T follicular helper cell (primary cell): ENCODE results near the gene DOK7.
A peak's percentile ranks its signal among the peaks of the same experiment; 100 is the strongest.
"Not testable (repeated sequence)": the region's sequence is repeated elsewhere in the genome, so short reads cannot be mapped to it uniquely, and the experiment has no call there.

Experiments
- DNase-seq: peaks from one replicate; pipeline ENCODE4 v3.0.0-alpha.2; 2020; ENCODE audit warnings: low read depth

DOK7 gene

DNA sequence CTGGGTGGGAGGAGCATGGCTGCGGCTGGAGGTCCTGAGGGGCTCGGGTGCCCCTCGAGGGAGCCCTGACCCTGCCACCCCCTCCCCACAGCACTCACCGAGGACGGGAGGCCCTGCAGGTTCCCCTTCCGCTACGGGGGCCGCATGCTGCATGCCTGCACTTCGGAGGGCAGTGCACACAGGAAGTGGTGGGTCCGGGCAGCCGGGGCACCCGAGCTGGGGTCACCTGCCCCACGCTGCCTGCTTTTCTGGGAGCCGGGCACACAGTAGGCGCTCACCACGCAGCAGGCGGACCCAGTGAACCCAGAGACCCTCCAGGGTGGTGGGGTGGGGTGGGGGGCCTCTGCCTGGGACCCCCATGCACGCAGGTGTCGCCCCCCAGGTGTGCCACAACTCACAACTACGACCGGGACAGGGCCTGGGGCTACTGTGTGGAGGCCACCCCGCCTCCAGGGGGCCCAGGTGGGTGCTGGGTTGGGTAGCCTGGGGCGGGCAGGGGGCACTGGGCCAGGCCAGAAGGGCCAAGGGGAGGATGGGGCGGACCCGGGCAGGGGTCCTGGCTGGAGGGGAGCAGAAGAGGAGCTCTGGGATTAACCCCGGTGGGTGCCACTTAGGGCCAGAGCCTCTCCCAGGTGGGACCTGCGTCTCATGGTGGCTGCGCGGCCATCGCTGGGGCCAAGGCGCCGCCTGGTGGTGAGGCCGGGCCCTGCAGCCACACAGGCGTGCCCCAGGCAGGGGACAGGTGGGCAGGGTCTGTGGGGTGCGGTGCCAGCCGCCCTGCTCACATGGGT is 20.0 kb upstream of the DOK7 start:
- peak; percentile 42 for DNase-seq

DNA sequence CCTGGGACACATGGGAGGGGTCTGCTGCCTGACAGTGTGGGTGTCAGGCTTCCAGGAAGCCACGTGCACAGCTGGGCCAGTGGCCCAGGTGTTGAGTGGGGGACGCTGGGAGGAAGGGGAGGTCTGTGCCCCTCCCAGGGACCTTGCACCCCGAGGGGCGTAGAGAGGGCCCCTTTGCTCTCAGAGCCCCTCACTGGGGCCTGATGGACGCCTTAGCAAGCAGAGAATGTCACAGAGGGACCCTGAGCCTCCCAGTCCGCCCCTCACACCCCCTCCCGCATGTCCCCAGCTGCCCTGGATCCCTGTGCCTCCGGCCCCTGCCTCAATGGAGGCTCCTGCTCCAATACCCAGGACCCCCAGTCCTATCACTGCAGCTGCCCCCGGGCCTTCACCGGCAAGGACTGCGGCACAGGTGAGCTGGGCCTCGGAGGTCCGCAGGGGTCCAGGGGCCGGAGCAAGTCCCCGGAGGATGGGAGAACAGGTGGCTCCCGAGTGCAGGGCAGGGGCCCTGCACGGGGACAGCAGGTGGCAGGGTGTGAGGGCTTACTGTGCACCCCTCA is 19.3 kb upstream of the DOK7 start:
- DNase-seq: no peak

DNA sequence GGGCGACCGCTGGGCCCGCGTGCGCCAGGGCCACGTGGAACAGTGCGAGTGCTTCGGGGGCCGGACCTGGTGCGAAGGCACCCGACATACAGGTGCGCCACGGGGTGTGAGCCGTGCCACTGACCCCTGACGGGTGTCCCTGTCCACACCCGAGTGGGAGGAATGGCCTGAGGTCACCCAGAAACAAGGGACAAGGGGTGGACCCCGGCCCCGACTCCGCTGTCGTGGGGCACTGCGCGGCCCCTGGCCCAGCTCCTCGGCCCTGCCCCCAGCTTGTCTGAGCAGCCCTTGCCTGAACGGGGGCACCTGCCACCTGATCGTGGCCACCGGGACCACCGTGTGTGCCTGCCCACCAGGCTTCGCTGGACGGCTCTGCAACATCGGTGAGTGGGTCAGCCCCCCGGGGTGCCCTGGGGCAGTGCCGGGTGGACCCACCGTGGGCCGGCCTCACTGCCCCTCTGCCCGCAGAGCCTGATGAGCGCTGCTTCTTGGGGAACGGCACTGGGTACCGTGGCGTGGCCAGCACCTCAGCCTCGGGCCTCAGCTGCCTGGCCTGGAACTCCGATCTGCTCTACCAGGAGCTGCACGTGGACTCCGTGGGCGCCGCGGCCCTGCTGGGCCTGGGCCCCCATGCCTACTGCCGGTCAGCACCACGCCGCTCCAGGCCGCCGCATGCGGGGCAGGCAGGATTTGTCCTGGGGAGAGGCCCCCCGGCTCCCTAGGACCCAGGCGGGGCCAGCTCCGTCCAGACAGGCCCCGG is 18.6 kb upstream of the DOK7 start:
- no peak for DNase-seq

DNA sequence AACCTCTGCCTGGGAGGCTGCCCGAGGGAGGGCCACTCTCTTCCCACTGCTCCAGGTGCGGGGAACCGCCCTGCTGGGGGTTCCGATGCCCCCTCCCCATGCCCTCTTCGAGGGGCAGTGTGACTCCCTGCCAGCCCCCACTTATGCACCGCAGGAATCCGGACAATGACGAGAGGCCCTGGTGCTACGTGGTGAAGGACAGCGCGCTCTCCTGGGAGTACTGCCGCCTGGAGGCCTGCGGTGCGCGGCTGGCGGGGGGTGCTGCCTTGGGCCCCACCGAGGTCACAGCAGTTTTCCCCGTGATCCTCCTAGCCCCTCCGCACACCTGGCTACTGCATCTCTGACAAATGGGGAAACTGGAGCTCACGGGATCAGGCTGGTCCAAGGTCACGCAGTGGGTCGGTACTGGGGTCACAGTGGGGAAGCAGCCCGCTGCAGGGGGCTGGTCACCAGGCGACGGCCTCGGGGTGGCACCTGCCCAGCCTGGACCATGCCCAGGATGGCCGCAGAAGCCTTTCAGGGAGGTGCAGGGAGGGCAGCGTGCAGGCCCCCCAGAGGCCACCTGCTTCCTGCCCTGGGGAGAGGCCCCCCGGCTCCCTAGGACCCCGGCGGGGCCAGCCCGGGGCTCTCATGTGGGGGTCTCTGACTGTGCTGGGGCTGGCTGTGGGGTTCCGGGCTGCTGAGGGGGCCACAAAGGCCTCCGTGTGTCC is 17.8 kb upstream of the DOK7 start:
- no peak for DNase-seq

DNA sequence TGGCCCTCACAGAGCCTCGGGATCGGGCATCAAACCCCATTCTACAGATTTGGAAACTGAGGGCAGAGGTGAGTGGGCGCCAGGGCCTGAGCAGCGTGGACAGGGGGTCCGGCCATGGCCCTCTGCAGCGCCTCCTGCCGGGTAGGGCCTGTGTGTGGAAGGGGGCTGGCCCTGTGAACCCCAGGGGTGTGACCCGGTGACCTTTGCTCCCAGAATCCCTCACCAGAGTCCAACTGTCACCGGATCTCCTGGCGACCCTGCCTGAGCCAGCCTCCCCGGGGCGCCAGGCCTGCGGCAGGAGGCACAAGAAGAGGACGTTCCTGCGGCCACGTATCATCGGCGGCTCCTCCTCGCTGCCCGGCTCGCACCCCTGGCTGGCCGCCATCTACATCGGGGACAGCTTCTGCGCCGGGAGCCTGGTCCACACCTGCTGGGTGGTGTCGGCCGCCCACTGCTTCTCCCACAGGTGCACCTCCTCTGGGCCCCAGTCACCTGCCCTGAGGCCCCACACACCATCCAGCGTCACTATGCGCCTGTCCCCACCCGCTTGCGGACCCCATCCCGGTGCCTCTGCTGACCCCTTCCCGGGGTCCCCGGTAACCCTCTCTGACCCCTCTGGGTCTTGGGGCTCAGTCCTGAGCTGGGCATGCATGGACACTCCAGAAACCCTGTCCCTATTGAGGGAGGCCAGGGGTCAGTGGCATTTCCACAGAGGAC is 17.1 kb upstream of the DOK7 start:
- DNase-seq: no peak

DNA sequence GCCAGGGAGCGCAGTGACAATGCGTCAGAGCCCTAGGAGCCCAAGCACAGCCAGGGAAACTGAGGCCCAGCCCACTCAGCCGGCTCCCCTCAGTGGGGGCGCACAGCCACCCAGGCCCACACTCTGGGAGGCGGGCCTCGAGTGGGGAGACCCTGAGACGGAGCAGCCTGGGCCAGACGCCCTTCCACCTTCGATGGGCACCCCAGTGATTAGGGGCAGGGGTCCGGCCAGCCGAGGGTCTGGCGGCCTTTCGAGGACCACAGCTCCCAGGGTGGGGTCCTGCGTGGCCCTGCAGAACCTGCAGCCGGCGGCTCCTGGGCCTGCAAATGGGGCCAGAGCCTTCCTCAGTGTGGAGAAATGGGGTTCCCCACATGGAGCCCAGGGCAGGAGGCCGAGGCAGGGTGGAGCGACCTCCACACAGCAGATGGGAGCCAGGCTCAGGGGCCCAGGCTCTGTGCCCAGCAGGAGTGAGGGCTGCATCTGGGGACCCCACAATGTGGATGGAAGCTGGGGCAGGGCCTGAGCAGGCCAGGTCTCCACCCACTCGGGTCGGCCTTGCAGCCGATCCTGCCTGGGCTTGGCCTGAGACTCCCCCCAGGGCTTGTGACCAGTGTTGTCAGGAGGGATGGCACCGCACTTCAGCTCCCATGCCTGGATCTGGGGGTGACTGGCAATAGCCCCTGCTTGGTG is 16.3 kb upstream of the DOK7 start:
- DNase-seq: no peak

DNA sequence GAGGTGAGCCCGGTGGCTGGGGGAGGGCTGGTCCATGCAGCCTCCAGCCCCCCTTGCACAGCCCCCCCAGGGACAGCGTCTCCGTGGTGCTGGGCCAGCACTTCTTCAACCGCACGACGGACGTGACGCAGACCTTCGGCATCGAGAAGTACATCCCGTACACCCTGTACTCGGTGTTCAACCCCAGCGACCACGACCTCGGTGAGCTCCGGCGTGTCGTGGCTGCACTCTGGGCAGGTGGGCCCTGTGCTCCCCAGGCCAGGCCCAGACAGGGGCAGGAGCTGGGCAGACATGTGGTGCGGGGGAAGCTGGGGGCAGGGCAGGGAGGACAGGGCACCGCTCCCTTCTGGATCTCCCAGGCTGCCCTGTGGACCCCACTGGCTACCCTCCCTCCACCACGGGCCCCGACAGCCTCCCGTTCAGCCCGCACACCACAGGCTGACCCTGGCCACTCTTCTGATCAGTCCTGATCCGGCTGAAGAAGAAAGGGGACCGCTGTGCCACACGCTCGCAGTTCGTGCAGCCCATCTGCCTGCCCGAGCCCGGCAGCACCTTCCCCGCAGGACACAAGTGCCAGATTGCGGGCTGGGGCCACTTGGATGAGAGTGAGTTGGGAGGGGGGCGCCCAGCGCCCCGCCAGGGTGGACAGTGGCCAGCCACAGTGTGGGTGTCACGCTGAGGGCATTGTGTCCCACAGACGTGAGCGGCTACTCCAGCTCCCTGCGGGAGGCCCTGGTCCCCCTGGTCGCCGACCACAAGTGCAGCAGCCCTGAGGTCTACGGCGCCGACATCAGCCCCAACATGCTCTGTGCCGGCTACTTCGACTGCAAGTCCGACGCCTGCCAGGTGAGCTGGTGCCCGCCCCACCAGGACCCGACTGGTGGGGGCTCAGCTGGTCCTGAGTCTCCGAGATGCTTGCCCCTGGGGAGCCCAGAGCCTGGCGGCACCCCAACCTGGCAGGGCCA is 15.4 kb upstream of the DOK7 start:
- no peak for DNase-seq

DNA sequence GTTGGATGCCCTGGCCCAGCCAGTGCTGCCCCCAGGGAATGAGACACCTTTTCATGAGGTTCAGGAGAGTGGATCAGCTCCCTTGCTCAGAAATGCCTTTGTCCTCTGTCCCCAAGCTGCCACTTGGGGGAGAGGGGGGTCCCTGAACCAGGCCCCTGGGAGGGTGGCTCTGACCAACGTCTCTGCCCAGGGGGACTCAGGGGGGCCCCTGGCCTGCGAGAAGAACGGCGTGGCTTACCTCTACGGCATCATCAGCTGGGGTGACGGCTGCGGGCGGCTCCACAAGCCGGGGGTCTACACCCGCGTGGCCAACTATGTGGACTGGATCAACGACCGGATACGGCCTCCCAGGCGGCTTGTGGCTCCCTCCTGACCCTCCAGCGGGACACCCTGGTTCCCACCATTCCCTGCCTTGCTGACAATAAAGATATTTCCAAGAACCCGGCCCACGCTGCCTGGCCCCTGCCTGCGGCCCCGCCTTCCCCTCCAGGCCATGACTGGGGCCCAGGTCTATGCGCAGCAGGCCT is 14.0 kb upstream of the DOK7 start:
- no peak for DNase-seq

DNA sequence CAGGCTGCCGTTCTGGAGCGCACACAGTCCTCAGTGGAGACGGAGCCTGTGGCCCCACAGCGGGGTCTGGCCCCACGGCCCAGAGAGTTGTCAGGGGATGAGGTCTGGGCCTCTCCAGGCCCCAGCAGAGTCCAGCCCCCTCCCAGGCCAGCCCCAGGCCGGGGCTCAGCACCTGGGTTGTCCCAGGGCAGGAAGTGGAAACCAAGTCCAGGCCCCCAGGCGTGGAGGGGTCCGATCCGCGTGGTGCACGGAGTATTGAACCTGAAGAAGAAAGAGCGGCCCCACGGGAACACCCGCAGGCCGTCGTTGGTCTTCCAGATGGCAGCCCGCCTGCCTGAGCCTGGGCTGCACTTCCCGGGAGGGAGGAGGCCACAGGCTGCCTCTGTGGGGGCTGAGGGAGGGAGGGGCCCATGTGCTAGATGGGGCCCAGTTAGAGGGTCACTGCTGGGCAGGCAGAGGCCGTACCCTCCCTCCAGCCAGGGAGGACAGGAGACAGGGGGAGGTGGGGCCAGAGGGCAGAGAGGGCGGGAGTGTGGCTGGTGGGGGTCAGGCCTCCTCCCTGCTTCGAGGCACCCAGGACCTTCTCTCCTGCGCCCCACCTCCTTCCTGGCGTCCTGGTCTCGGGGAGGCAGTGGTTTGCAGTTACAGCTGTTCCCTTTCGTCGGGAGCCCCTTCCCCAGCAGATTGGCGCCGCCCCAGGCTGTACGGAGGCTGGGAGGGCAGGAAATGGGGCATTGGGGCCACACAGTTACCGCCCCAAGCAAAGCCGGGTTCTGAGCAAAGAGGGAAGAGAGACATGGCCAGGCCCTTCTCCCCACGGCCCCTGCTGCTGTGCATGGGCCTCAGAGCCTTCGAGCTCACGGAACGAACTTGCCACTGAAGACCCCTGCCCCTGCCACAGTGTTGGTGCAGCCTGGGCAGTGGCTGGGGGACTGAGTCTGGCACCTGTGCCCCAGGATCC is 13.3 kb upstream of the DOK7 start:
- no peak for DNase-seq

DNA sequence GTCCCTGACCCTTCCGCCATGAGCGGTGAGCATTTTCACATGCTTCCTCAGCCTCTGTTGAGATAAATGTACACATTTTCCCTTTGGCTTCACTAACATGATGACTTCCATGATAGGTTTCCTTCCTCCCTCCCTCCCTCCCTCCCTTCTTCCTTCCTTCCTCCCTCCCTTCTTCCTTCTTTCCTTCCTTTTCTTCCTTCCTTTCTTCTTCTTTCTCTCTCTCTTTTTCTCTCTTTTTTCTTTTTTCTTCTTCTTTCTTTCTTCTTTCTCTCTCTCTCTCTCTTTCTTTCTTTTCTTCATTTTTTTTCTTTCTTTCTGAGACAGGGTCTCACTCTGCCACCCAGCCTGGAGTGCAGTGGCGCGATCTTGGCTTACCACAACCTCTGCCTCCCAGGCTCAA is 12.5 kb upstream of the DOK7 start:
- DNase-seq: no peak

DNA sequence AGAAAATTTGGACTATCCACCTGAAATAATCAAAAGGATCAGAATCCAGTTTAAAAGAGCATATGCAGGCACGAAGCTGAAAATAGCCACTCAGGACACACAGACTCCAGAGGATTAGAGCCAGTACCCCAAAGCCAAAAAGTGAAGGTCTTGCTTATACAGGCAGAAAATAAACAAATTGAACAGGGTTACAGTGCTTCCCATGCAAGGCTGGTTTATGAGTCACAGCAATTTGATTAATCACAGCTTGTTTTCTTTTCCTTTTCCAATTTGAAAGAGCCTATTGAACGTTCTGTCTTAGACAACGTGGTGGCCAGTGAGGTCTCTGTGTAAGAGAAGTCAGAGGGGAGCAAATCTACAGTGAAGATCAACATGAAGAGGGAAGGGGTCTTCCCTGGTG is 11.2 kb upstream of the DOK7 start:
- DNase-seq: no peak

DNA sequence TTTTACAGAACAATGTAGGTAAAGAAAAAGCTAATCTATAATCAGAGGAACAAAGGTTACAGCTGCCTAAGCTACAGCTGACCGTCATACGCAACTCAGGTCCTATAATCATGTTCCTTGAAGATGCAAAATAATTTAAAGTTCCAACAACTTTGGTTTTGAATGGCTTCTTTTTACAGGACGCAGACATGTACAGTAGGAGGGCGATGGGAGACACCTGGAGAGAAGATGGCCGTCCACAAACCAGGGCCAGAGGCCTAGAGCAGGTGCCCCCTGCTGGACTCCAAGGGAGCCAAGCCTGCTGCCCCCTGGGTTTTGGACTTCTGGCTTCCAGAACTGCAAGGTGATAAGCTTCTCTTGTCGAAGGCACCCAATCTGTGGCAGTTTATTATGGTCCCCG is 10.7 kb upstream of the DOK7 start:
- no peak for DNase-seq

DNA sequence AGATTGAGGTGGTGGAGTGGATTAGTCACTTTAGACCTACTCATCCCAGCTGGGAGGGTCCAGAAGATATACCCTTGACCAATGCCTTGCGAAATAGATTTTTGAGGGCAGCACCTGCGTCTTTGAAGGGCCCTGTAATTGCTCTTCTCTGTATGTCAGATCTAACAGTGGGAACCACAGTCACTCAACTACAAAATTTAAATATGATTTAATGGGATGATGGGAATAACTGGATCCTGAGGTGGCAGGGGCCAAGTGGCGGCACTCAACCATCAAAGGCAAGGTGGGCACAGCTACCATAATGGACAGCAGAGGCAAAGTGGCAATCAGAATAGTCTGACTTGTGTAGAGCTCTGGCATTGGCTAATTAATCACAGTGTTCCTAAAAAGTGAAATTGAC is 7.5 kb upstream of the DOK7 start:
- DNase-seq: not testable (repeated sequence)

DNA sequence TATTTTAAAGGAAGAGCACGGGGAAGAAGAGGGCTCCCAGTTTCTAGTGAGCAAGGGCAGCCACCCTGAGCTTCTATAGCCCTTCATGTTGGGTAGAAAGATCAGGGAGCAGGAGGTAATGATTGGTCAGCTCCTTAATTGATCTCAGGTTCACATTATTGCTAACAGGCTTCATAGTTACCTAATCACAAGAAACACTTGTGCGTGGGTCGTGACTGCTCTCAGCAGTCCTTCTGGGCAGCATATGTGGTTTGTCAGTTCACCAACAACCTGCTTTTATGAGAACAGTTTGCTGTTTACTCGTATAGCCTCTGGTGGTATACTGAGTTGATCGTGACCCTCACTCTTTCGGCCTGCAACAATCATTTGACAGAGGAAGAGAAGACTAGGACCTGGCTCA is 4.7 kb upstream of the DOK7 start:
- DNase-seq: no peak

DNA sequence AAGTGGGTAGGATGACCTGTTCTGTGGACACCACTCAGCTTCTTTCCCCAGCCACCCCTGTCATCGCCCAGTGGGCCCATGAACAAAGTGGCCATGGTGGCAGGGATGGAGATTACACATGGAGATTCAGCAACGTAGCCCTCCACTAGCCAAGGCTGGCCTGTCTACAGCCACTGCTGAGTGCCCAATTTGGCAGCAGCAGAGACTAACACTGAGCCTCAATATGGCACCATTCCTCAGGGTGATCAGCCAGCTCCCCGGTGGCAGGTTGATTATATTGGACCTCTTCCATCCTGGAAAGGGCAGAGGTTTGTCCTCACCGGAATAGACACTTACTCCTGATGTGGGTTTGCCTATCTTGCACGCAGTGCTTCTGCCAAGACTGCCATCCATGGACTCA is 4.0 kb upstream of the DOK7 start:
- not testable (repeated sequence) for DNase-seq

DNA sequence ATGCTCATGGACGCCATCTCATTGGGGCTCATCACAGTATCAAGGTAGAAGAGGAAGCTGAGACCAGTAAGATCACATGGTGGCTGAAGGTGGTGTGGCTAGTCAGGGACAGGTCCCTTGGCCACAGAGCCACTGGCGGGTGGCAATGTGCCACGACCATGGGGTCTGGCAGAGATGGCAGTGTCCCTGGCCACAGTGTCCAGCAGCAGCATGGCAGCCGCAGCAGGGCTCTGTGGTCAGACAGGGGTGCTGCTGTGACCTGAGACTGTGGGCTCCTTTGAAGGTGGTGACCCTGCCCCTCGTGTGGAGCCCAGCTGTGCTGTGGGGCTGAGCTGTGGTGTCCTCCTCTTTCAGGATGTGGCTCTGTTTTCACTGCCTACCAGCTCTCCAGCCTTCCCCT is 2.2 kb upstream of the DOK7 start:
- DNase-seq: no peak

DNA sequence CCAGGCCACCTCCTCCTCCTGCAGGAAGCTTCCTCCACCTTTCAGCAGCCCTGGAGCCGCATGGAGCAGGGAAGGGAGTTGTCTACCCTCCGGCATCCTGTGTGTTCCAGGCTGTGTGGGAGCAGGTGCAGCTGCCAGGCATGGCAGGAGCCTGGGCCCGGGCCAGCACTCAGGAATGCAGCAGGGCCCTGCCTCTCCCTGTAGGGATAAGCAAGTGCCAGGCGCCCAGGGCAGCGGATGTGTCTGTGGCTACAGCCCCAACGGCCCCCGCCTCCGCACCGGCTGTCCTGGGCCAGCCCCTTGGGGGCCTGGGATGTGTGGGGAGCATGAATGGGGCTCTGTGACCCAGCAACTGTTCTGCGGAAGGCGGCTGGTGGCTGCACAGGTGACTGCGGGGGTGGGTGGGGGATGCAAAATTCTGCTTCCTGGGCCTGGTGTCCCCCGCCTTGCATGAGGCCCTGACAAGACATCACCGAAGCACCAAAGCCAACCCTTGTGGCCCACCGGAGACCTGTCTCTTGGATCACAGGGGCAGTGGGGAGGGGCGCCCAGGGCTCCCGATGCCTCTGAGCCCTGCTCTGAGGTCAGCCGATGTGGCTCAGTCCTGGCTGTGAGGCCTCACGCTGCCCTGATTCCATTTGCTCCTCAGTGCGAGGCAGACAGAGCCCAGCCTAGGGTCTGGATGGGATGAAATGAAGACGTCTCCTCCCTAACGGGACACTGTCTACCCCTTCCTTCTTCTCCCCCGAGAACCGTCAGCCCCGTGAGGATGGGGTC is 1.4 kb upstream of the DOK7 start:
- no peak for DNase-seq

DNA sequence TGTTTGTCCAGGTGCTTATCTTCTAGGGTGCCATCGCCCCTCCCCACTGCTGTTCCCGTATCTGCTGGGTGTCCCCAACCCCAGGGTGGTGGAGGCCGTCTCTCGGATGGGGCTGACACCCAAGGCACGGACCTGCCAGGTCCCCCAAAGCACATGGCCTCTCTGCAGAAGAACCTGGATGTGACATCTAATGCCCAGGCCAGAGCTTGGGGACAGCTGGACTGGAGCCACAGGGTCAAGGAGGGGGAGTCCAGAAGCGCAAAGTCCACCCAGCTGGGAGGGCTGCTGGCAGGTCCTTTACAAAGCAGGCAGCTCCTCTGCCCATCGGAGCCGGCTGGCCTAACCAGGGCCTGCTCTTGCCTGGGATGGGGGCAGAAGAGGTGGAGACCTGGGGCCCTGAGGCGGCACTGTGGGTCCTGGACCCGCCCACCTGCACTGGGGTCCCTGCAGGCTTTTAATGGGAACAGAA is 751 bp upstream of the DOK7 start:
- no peak for DNase-seq
